ENCODE measurements around the gene PSMB11. TPM values are rescaled to one million over a fixed set of nuclear protein-coding genes. Genes with fewer than 3 reads are reported as not detected.

The PSMB11 gene
- total RNA-seq, 1 donor from 2014 or later: not detected

DNA sequence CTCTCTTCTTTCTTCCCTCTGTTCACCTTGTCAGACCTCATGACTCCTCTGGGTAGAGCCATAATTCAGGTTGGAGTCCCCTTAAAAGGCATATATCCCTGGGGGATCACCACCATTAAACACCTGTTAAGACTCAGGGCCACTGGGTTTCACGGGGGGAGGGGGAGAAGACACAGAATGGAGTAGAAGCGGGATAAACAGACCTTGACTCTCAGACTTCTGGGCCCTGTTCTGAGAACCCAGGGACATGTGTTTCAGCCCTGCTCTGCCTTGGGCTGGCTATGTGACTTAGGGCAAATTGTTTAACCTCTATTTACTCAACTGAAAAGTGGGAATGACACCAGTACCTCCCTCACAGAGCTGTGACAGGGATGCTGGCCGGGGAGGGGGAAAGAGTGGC is 10.7 kb downstream of the PSMB11 start:
- H3K27me3 ChIP-seq: no peaks in the 10 kb centered on the region
- peaks cover 16% of the 10 kb centered on the region for H3K4me1 ChIP-seq
- TF ChIP-seq POLR2AphosphoS5 (IDR thresholded peaks at IDR 0.05; ENCODE audit: insufficient read depth in 1 of 2, low read depth in 1 of 2) (no peak), POLR2A (IDR thresholded peaks at IDR 0.05) (no peak)
- TF ChIP-seq, protein P1, sequence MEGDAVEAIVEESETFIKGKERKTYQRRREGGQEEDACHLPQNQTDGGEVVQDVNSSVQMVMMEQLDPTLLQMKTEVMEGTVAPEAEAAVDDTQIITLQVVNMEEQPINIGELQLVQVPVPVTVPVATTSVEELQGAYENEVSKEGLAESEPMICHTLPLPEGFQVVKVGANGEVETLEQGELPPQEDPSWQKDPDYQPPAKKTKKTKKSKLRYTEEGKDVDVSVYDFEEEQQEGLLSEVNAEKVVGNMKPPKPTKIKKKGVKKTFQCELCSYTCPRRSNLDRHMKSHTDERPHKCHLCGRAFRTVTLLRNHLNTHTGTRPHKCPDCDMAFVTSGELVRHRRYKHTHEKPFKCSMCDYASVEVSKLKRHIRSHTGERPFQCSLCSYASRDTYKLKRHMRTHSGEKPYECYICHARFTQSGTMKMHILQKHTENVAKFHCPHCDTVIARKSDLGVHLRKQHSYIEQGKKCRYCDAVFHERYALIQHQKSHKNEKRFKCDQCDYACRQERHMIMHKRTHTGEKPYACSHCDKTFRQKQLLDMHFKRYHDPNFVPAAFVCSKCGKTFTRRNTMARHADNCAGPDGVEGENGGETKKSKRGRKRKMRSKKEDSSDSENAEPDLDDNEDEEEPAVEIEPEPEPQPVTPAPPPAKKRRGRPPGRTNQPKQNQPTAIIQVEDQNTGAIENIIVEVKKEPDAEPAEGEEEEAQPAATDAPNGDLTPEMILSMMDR (IDR thresholded peaks at IDR 0.05): no peak
- H3K36me3 ChIP-seq: no peaks in the 10 kb centered on the region
- no peak overlapping the region for H3K27ac ChIP-seq
- no peak for DNase-seq (ENCODE audit: extremely low spot score in 2 of 2)
- H3K4me3 ChIP-seq: no peak overlapping the region
- H3K9me3 ChIP-seq: no peaks in the 10 kb centered on the region
- intact Hi-C loops (cut with DNase I): no loop called here

DNA sequence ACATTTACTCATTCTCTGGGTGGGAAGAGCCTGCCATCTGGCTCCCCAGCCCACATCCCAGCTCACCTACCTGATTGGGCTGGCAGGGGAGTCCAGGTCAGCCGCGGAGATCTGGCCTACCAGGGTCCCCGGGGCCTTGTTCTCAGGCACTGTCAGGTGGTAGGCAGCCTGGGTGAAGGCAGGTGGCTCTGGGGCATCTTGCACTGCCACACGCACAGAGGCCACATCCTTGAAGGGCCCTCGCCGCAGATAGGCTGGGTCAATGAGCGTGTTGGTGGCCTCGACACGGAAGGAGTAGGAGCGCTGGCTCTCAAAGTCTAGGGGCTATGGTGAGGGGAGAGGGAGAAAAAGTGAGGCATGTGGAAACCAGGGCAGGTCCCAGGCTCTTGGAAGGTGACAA is 11.4 kb downstream of the PSMB11 start:
- H3K27me3 ChIP-seq: no peaks in the 10 kb centered on the region

DNA sequence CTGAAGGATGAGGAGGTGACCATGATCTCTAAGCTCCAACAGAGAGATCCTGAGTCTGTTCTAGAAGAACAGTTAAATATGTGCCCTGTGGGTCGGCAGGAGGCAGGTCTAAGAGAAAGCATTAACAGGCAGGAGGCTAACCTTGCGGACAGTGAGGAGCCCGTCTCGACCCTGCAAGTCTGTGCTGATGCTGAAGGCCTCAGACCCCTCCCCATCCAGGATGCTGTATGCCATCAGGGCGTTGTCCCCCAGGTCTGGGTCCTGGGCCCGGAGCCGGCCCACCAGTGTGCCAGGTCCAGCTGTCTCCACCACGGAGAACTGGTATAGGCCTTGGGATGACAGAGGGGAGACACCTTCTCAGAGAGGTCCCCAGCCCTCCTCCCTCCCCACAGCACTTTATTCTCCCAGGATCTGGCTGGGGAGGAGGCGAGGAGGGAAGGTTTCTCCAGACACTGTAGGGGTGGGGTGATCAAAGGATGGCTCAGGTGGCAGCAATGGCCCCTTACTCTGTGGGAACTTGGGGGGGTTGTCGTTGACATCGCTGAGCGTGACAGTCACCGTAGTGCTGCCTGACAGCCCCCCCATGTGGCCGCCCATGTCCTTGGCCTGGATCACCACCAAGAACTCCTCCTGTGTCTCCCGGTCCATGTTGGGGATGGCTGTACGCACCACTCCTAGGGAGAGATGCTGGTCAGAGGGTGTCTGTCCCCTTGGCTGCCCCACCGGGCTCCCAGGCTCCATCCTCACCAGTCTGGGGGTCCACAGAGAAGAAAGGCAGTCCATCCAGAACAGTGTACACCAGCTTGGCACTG is 12.2 kb downstream of the PSMB11 start:
- peaks cover 0 to 6% of the 10 kb centered on the region in 2 donors for H3K36me3 ChIP-seq
- TF ChIP-seq POLR2A (IDR thresholded peaks at IDR 0.05) (no peak), POLR2AphosphoS5 (IDR thresholded peaks at IDR 0.05; ENCODE audit: insufficient read depth in 1 of 2, low read depth in 1 of 2) (no peak)
- TF ChIP-seq, protein P1 (IDR thresholded peaks at IDR 0.05): no peak
- no peaks in the 10 kb centered on the region for H3K9me3 ChIP-seq
- H3K4me1 ChIP-seq: peaks cover 23% of the 10 kb centered on the region
- no peak overlapping the region for H3K27ac ChIP-seq
- intact Hi-C loops (cut with DNase I): no loop called here
- no peaks in the 10 kb centered on the region for H3K27me3 ChIP-seq
- no peak overlapping the region for H3K4me3 ChIP-seq
- DNase-seq (ENCODE audit: extremely low spot score in 2 of 2): no peak

More for the DNA sequence above, 11.4 kb downstream of the PSMB11 start:
- no peak for DNase-seq (ENCODE audit: extremely low spot score in 2 of 2)
- intact Hi-C loops (cut with DNase I): no loop called here
- Histone ChIP-seq H3K27ac (no peak overlapping the region), H3K36me3 (no peaks in the 10 kb centered on the region), H3K9me3 (no peaks in the 10 kb centered on the region), H3K4me3 (no peak overlapping the region), H3K4me1 (peaks cover 23% of the 10 kb centered on the region)
- no peak for TF ChIP-seq POLR2AphosphoS5 (IDR thresholded peaks at IDR 0.05; ENCODE audit: insufficient read depth in 1 of 2, low read depth in 1 of 2)
- no peak for TF ChIP-seq POLR2A (IDR thresholded peaks at IDR 0.05)
- TF ChIP-seq, protein P1 (IDR thresholded peaks at IDR 0.05): no peak

DNA sequence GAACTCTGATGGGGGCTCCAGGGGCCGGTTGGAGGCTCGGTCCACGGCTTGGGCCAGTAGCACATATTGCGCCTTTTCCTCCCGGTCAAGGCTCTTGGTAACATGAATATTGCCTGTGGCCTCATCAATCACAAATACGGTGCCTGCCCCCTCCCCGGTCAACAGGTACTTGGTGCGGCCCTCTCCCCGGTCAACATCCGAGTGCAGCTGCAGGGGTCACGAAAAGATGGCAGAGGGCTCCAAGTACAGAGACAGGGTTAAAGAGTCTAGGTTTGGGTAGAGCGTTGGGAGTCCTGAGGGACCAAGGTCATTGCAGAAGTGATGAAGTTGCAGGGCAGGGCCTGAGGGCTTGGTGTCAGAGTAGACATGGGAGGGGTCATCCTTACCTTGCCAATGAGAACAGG is 13.1 kb downstream of the PSMB11 start:
- DNase-seq (ENCODE audit: extremely low spot score in 2 of 2): no peak

More for the DNA sequence above, 13.1 kb downstream of the PSMB11 start:
- TF ChIP-seq, protein P1 (IDR thresholded peaks at IDR 0.05): no peak
- no peak for TF ChIP-seq POLR2A (IDR thresholded peaks at IDR 0.05)
- TF ChIP-seq POLR2AphosphoS5 (IDR thresholded peaks at IDR 0.05; ENCODE audit: insufficient read depth in 1 of 2, low read depth in 1 of 2): no peak
- intact Hi-C loops (cut with DNase I): no loop called here
- Histone ChIP-seq H3K9me3 (no peaks in the 10 kb centered on the region), H3K4me1 (peaks cover 23% of the 10 kb centered on the region), H3K27me3 (no peaks in the 10 kb centered on the region), H3K4me3 (no peak overlapping the region), H3K27ac (no peak overlapping the region), H3K36me3 (peaks cover 0 to 15% of the 10 kb centered on the region in 2 donors)
